ENCODE results near the gene SOWAHA. TPM values are rescaled to one million over a fixed set of nuclear protein-coding genes. Genes with fewer than 3 reads are reported as not detected.

The SOWAHA gene
- total RNA-seq, 1 donor from 2014 or later = not detected

GRCh38 chr5:132766806-132767055 is 46.4 kb upstream of the SOWAHA start:
- Histone ChIP-seq H3K4me3 (ENCODE audit: low read depth, low read length) (no peak overlapping the region), H3K27me3 (ENCODE audit: control insufficient read depth, insufficient read depth, low read length) (no peaks in the 10 kb centered on the region), H3K36me3 (ENCODE audit: control insufficient read depth, insufficient read depth, low read length) (peaks cover 9% of the 10 kb centered on the region)
- no peak for FAIRE-seq
- DNase-seq (ENCODE audit: low read depth) = no peak
- no peak for TF ChIP-seq CTCF (IDR thresholded peaks at IDR 0.05; ENCODE audit: insufficient read depth, low read length, severe bottlenecking)

- DNase-seq (ENCODE audit: low read depth) (no peak), FAIRE-seq (no peak)
- no peak for TF ChIP-seq CTCF (IDR thresholded peaks at IDR 0.05; ENCODE audit: insufficient read depth, low read length, severe bottlenecking)
- H3K36me3 ChIP-seq (ENCODE audit: control insufficient read depth, insufficient read depth, low read length) = peaks cover 7% of the 10 kb centered on the region
- H3K27me3 ChIP-seq (ENCODE audit: control insufficient read depth, insufficient read depth, low read length) = no peaks in the 10 kb centered on the region
- no peak overlapping the region for H3K4me3 ChIP-seq (ENCODE audit: low read depth, low read length)
Measured at GRCh38 chr5:132767150-132767549, 46.0 kb upstream of the SOWAHA start.

GRCh38 chr5:132768485-132768868 is 44.6 kb upstream of the SOWAHA start:
- no peak overlapping the region for H3K4me3 ChIP-seq (ENCODE audit: low read depth, low read length)
- FAIRE-seq = no peak
- H3K36me3 ChIP-seq (ENCODE audit: control insufficient read depth, insufficient read depth, low read length) = peaks cover 3% of the 10 kb centered on the region
- H3K27me3 ChIP-seq (ENCODE audit: control insufficient read depth, insufficient read depth, low read length) = no peaks in the 10 kb centered on the region
- TF ChIP-seq CTCF (IDR thresholded peaks at IDR 0.05; ENCODE audit: insufficient read depth, low read length, severe bottlenecking) = no peak
- DNase-seq (ENCODE audit: low read depth) = no peak

GRCh38 chr5:132770476-132771159 is 42.5 kb upstream of the SOWAHA start:
- Histone ChIP-seq H3K27me3 (ENCODE audit: control insufficient read depth, insufficient read depth, low read length) (no peaks in the 10 kb centered on the region), H3K4me3 (ENCODE audit: low read depth, low read length) (no peak overlapping the region), H3K36me3 (ENCODE audit: control insufficient read depth, insufficient read depth, low read length) (no peaks in the 10 kb centered on the region)
- FAIRE-seq (no peak), DNase-seq (ENCODE audit: low read depth) (no peak)
- TF ChIP-seq CTCF (IDR thresholded peaks at IDR 0.05; ENCODE audit: insufficient read depth, low read length, severe bottlenecking) = no peak

- DNase-seq (ENCODE audit: low read depth) = no peak
- Histone ChIP-seq H3K4me3 (ENCODE audit: low read depth, low read length) (no peak overlapping the region), H3K36me3 (ENCODE audit: control insufficient read depth, insufficient read depth, low read length) (no peaks in the 10 kb centered on the region), H3K27me3 (ENCODE audit: control insufficient read depth, insufficient read depth, low read length) (no peaks in the 10 kb centered on the region)
- no peak for FAIRE-seq
- no peak for TF ChIP-seq CTCF (IDR thresholded peaks at IDR 0.05; ENCODE audit: insufficient read depth, low read length, severe bottlenecking)
Measured at GRCh38 chr5:132771503-132771998, 41.6 kb upstream of the SOWAHA start.

All from bronchial epithelial cell (primary cell).